CD14-positive monocyte (primary cell): ENCODE data around the gene SLFN12L. TPM values are rescaled to one million over a fixed set of nuclear protein-coding genes. Genes with fewer than 3 reads are reported as not detected.
A peak's percentile ranks its signal among the peaks of the same experiment; 100 is the strongest.

Source experiments
- DNase-seq, 3 donors: peaks; one replicate each; pipeline ENCODE4 v3.0.0-alpha.2; 2011 to 2022
- H2AFZ ChIP-seq: 2 replicates; pipeline ENCODE4 v1.6.0; 2012; ENCODE audit warnings: mild to moderate bottlenecking, low read depth, low read length, inconsistent platforms; ENCODE audit not compliant: insufficient read depth, poor library complexity, severe bottlenecking
- H3K27ac ChIP-seq, 2 donors: 1 replicate in 1 of 2; 2 replicates in 1 of 2; pipeline ENCODE4 v1.5.1; 2012 to 2013; ENCODE audit warnings: low read length in 2 of 2, control low read depth in 1 of 2, inconsistent platforms in 1 of 2, low read depth in 1 of 2, mild to moderate bottlenecking in 1 of 2
- H3K27me3 ChIP-seq, 2 donors: one replicate each; pipeline versions ENCODE4 v1.6.0 to v1.6.1; 2011 to 2013; ENCODE audit warnings: low read length in 2 of 2; ENCODE audit not compliant: control insufficient read depth in 2 of 2, insufficient read depth in 2 of 2
- H3K36me3 ChIP-seq, 2 donors: replicated peaks in 1 of 2; 1 replicate in 1 of 2; 2 replicates in 1 of 2; pipeline versions ENCODE4 v1.5.1 to v1.6.1; 2012 to 2013; ENCODE audit warnings: low read length in 2 of 2, control low read depth in 1 of 2, inconsistent platforms in 1 of 2, mild to moderate bottlenecking in 1 of 2; ENCODE audit not compliant: insufficient read depth in 2 of 2, control insufficient read depth in 1 of 2
- H3K4me1 ChIP-seq, 2 donors: 1 replicate in 1 of 2; 2 replicates in 1 of 2; pipeline versions ENCODE4 v1.5.1 to v1.6.1; 2012 to 2013; ENCODE audit warnings: low read length in 2 of 2, control low read depth in 1 of 2, inconsistent platforms in 1 of 2, mild to moderate bottlenecking in 1 of 2, moderate library complexity in 1 of 2; ENCODE audit not compliant: insufficient read depth in 2 of 2, control insufficient read depth in 1 of 2
- H3K4me2 ChIP-seq: replicated peaks from 2 replicates; pipeline ENCODE3; 2012; ENCODE audit warnings: low read length, moderate library complexity, mild to moderate bottlenecking; ENCODE audit not compliant: poor library complexity, severe bottlenecking; ENCODE audit errors: extremely low read depth
- H3K4me3 ChIP-seq, 3 experiments: fragments of 200-600 bp in 1 of 3; sonication (generic) in 1 of 3; replicated peaks in 1 of 3; 1 replicate in 2 of 3; 2 replicates in 1 of 3; pipeline ENCODE4 v1.5.1; 2011 to 2013; ENCODE audit warnings: low read length in 3 of 3, mild to moderate bottlenecking in 3 of 3, control low read depth in 2 of 3, low read depth in 2 of 3, inconsistent platforms in 1 of 3, moderate library complexity in 1 of 3
- H3K79me2 ChIP-seq: 2 replicates; pipeline ENCODE4 v1.6.0; 2012; ENCODE audit warnings: mild to moderate bottlenecking, control low read depth, inconsistent platforms, low read length, moderate library complexity; ENCODE audit not compliant: insufficient read depth
- H3K9ac ChIP-seq: 2 replicates; pipeline ENCODE4 v1.6.0; 2017; ENCODE audit warnings: low read length, mild to moderate bottlenecking; ENCODE audit not compliant: insufficient read depth, poor library complexity, severe bottlenecking
- H3K9me3 ChIP-seq, 2 donors: replicated peaks in 1 of 2; 1 replicate in 1 of 2; 2 replicates in 1 of 2; pipeline versions ENCODE4 v1.5.1 to v1.6.1; 2012 to 2013; ENCODE audit warnings: low read length in 2 of 2, control low read depth in 1 of 2; ENCODE audit not compliant: control insufficient read depth in 1 of 2, insufficient read depth in 1 of 2
- H4K20me1 ChIP-seq: 2 replicates; pipeline ENCODE4 v1.6.0; 2012; ENCODE audit warnings: mild to moderate bottlenecking, low read length, control low read depth, moderate library complexity; ENCODE audit not compliant: insufficient read depth
- H3K27ac Mint-ChIP-seq, 7 donors: one replicate each; pipeline ENCODE4 v1.8.0; 2020; ENCODE audit warnings: mild to moderate bottlenecking in 7 of 7, mixed read lengths in 7 of 7, moderate library complexity in 6 of 7, inconsistent platforms in 2 of 7
- H3K27me3 Mint-ChIP-seq, 3 donors: one replicate each; pipeline ENCODE4 v1.8.0; 2021 to 2022; ENCODE audit warnings: low read depth in 3 of 3, mild to moderate bottlenecking in 3 of 3, mixed read lengths in 3 of 3, moderate library complexity in 3 of 3, inconsistent platforms in 1 of 3
- H3K36me3 Mint-ChIP-seq, 2 donors: one replicate each; pipeline ENCODE4 v1.8.0; 2020; ENCODE audit warnings: mixed read lengths in 2 of 2, inconsistent platforms in 1 of 2, mild to moderate bottlenecking in 1 of 2
- H3K4me1 Mint-ChIP-seq: one replicate; pipeline ENCODE4 v1.8.0; 2020; ENCODE audit warnings: mild to moderate bottlenecking, mixed read lengths
- H3K4me3 Mint-ChIP-seq, 2 donors: one replicate each; pipeline ENCODE4 v1.8.0; 2020; ENCODE audit warnings: mild to moderate bottlenecking in 2 of 2, mixed read lengths in 2 of 2, moderate library complexity in 1 of 2
- H3K9me3 Mint-ChIP-seq, 7 donors: one replicate each; pipeline ENCODE4 v1.8.0; 2020 to 2022; ENCODE audit warnings: mixed read lengths in 7 of 7, mild to moderate bottlenecking in 6 of 7, moderate library complexity in 6 of 7, inconsistent platforms in 2 of 7
- CTCF ChIP-seq: fragments of 200-600 bp; IDR thresholded peaks from one replicate; pipeline ENCODE4 v1.8.0; 2022; ENCODE audit warnings: antibody characterized with exemption, mild to moderate bottlenecking
- WGBS: methylation state at CpG from one replicate; pipeline ENCODE4 v1.1.5; 2013; ENCODE audit warnings: missing lambda C conversion rate; ENCODE audit not compliant: insufficient coverage; 5-methylcytosine and 5-hydroxymethylcytosine counted together
- intact Hi-C, 2 donors: fragments of 100-400 bp; cut with micrococcal nuclease; formaldehyde crosslinking; loops; one replicate each; pipeline versions ENCODE4 v1.15.0 to v1.15.1; 2023
- polyA plus RNA-seq, 3 donors: library from polyadenylated mRNA; depleted of rRNA in 1 of 3; unstranded in 2 of 3; stranded (reverse) in 1 of 3; fragments of 300-500 nt in 2 of 3; fragments of >200 nt in 1 of 3; fragmentation: Illumina TruSeq in 2 of 3; gene quantifications; 1 replicate in 2 of 3; 2 replicates in 1 of 3; pipeline ENCODE4 v1.2.3, GENCODE V29; 2012 to 2021

SLFN12L gene
- polyA plus RNA-seq, 3 donors: 0.14 to 0.25 (median 0.24) TPM

- peaks cover 21 to 57% of the 10 kb centered on the region in 2 donors for H3K9me3 ChIP-seq
- Mint-ChIP-seq H3K36me3 (peaks cover 32 to 34% of the 10 kb centered on the region in 2 donors), H3K27me3 (peaks cover 82 to 91% (median 85%) of the 10 kb centered on the region in 3 donors), H3K27ac (peak overlapping the region in 1 of 7 donors; percentile 5), H3K9me3 (peaks cover 12 to 58% (median 46%) of the 10 kb centered on the region in 7 donors), H3K4me3 (peak overlapping the region; percentile 96), H3K4me1 (peaks cover 39% of the 10 kb centered on the region)
- H3K27ac ChIP-seq: no peak overlapping the region
- intact Hi-C loops: loop anchor here in 1 of 2 donors (5.0 kb wide), 1 partner anchor 42 kb away; the partner anchor contains the start of gene SLFN13
- H2AFZ ChIP-seq: no peak overlapping the region
- H3K9ac ChIP-seq: no peak overlapping the region
- peaks cover 66 to 86% of the 10 kb centered on the region in 2 donors for H3K27me3 ChIP-seq
- peak in 1 of 3 donors; percentile 8 for DNase-seq
- H3K4me3 ChIP-seq: peak overlapping the region in 1 of 3 experiments; percentile 92
- no peaks in the 10 kb centered on the region for H4K20me1 ChIP-seq
- no peak overlapping the region for H3K4me2 ChIP-seq
- 22% methylated on average over 13 of the region's 15 CpGs for WGBS
- no peaks in the 10 kb centered on the region for H3K79me2 ChIP-seq
- no peaks in the 10 kb centered on the region for H3K36me3 ChIP-seq
- TF ChIP-seq CTCF: no peak
- peaks cover 17 to 34% of the 10 kb centered on the region in 2 donors for H3K4me1 ChIP-seq
These were observed 48.5 kb downstream of the SLFN12L start for GRCh38 chr17:35488991-35489390.

GRCh38 chr17:35486920-35487732 lies 50.4 kb downstream of the SLFN12L start:
- peaks cover 47 to 70% of the 10 kb centered on the region in 2 donors for H3K27me3 ChIP-seq
- Mint-ChIP-seq H3K36me3 (peaks cover 26 to 29% of the 10 kb centered on the region in 2 donors), H3K9me3 (peaks cover 20 to 63% (median 51%) of the 10 kb centered on the region in 7 donors), H3K4me3 (peak overlapping the region; percentile 96), H3K27ac (peak overlapping the region; percentile 54 to 91 (median 77)), H3K27me3 (peaks cover 67 to 78% (median 73%) of the 10 kb centered on the region in 3 donors), H3K4me1 (peaks cover 36% of the 10 kb centered on the region)
- no peaks in the 10 kb centered on the region for H3K36me3 ChIP-seq
- H3K27ac ChIP-seq: peak overlapping the region; percentile 16 to 83
- intact Hi-C loops: loop anchor here in 1 of 2 donors (5.0 kb wide), 1 partner anchor 40 kb away; the partner anchor contains the start of gene SLFN13
- peak overlapping the region; percentile 96 for H3K4me2 ChIP-seq
- H3K4me3 ChIP-seq: peak overlapping the region; percentile 56 to 92 (median 67)
- peak; percentile 63 to 76 (median 74) for DNase-seq
- WGBS: 12% methylated on average over 36 of the region's 42 CpGs
- H3K9ac ChIP-seq: peak overlapping the region; percentile 76
- no peaks in the 10 kb centered on the region for H3K79me2 ChIP-seq
- H3K4me1 ChIP-seq: peaks cover 17 to 34% of the 10 kb centered on the region in 2 donors
- peaks cover 32 to 58% of the 10 kb centered on the region in 2 donors for H3K9me3 ChIP-seq
- no peak for TF ChIP-seq CTCF
- H2AFZ ChIP-seq: peak overlapping the region; percentile 95
- H4K20me1 ChIP-seq: no peaks in the 10 kb centered on the region
